Bronchial epithelial cell (primary cell): ENCODE data around the gene ST8SIA5. TPM values are rescaled to one million over a fixed set of nuclear protein-coding genes. Genes with fewer than 3 reads are reported as not detected.

Experiments
- DNase-seq: peaks from one replicate; pipeline ENCODE4 v3.0.0-alpha.2; 2010; ENCODE audit warnings: low read depth
- FAIRE-seq: peaks from 2 replicates; lab custom pipeline; 2011; peaks lifted over from hg19 to GRCh38; lab: Jason Lieb, UNC
- H3K27me3 ChIP-seq: 2 replicates; pipeline ENCODE4 v1.5.1; 2011; ENCODE audit warnings: low read length; ENCODE audit not compliant: control insufficient read depth, insufficient read depth
- H3K36me3 ChIP-seq: 2 replicates; pipeline ENCODE4 v1.5.1; 2011; ENCODE audit warnings: low read length; ENCODE audit not compliant: control insufficient read depth, insufficient read depth
- H3K4me3 ChIP-seq: 2 replicates; pipeline ENCODE4 v1.5.1; 2011; ENCODE audit warnings: mild to moderate bottlenecking, low read depth, low read length, control low read depth
- CTCF ChIP-seq: IDR thresholded peaks from 2 replicates; pipeline ENCODE4 v1.5.1; 2011; ENCODE audit warnings: mild to moderate bottlenecking, moderate library complexity, low read length, control low read depth, inconsistent platforms; ENCODE audit not compliant: insufficient read depth, severe bottlenecking
- total RNA-seq: library from RNA; depleted of rRNA; stranded (reverse); fragments of >200 nt; gene quantifications from 2 replicates; pipeline ENCODE4 v1.2.1, GENCODE V29; 2014

Gene ST8SIA5
- total RNA-seq, 1 donor from 2014 or later, result not detected

GRCh38 chr18:46722051-46722450 lies 34.8 kb downstream of the ST8SIA5 start:
- H3K4me3 ChIP-seq, result no peak overlapping the region
- no peak for TF ChIP-seq CTCF
- FAIRE-seq, result no peak
- DNase-seq, result no peak
- H3K36me3 ChIP-seq, result no peaks in the 10 kb centered on the region
- H3K27me3 ChIP-seq, result no peaks in the 10 kb centered on the region

- no peaks in the 10 kb centered on the region for H3K36me3 ChIP-seq
- TF ChIP-seq CTCF, result no peak
- no peak for FAIRE-seq
- no peak overlapping the region for H3K4me3 ChIP-seq
- H3K27me3 ChIP-seq, result no peaks in the 10 kb centered on the region
- DNase-seq, result no peak
These were observed 35.5 kb downstream of the ST8SIA5 start for GRCh38 chr18:46721331-46721730.

GRCh38 chr18:46720521-46720920 lies 36.3 kb downstream of the ST8SIA5 start:
- H3K4me3 ChIP-seq, result no peak overlapping the region
- H3K27me3 ChIP-seq, result no peaks in the 10 kb centered on the region
- TF ChIP-seq CTCF, result no peak
- DNase-seq (no peak), FAIRE-seq (no peak)
- H3K36me3 ChIP-seq, result no peaks in the 10 kb centered on the region

GRCh38 chr18:46720092-46720491 lies 36.8 kb downstream of the ST8SIA5 start:
- DNase-seq (no peak), FAIRE-seq (no peak)
- Histone ChIP-seq H3K27me3 (no peaks in the 10 kb centered on the region), H3K4me3 (no peak overlapping the region), H3K36me3 (no peaks in the 10 kb centered on the region)
- TF ChIP-seq CTCF, result no peak

- no peak overlapping the region for H3K4me3 ChIP-seq
- H3K27me3 ChIP-seq, result no peaks in the 10 kb centered on the region
- DNase-seq (no peak), FAIRE-seq (no peak)
- TF ChIP-seq CTCF, result no peak
- no peaks in the 10 kb centered on the region for H3K36me3 ChIP-seq
These were observed 37.5 kb downstream of the ST8SIA5 start for GRCh38 chr18:46719388-46719787.

GRCh38 chr18:46718501-46719341 lies 38.1 kb downstream of the ST8SIA5 start:
- peak; percentile 17 for DNase-seq
- Histone ChIP-seq H3K27me3 (no peaks in the 10 kb centered on the region), H3K36me3 (no peaks in the 10 kb centered on the region), H3K4me3 (no peak overlapping the region)
- TF ChIP-seq CTCF, result no peak
- FAIRE-seq, result no peak
